Measurements from ENCODE around the gene CLIC6. TPM values are rescaled to one million over a fixed set of nuclear protein-coding genes. Genes with fewer than 3 reads are reported as not detected.

The CLIC6 gene
- total and polyA plus RNA-seq, 9 of the 15 experiments (the other 6 are each of a cell fraction or from before 2014, with no cell fraction given) = not detected

DNA sequence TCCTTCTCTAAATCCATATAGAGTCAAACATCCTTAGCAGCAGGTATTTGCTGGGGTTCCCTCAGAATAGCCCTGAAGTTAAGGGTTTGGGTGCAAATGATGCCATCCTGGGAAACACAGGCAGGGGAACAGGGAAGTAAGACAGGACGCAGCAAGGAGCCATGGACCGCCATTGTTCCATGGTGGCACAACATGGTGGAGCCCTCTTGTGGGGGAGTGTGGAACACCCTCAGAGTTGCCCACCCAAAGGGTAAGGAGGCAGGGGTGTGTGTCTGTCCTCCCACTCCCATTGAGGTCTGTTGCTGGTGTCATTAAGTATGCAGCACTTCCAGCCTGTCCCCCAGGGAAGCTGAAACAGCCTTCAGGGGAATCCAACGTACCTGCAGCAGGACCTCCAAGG is 33.5 kb upstream of the CLIC6 start (continued):
- peak; percentile 58 to 93 (median 78) for TF ChIP-seq YY1 (IDR thresholded peaks at IDR 0.05; ENCODE audit: borderline replicate concordance in 1 of 3, control insufficient read depth in 1 of 3, extremely low read depth in 1 of 3, insufficient read depth in 3 of 3, insufficient read length in 1 of 3, insufficient replicate concordance in 2 of 3, low read depth in 1 of 3, low read length in 2 of 3)
- TF ChIP-seq RBM25 (IDR thresholded peaks at IDR 0.05; ENCODE audit: low read depth, low read length, severe bottlenecking) = no peak
- TF ChIP-seq EP400 (IDR thresholded peaks at IDR 0.05) = 0 out of 2 replicates have a peak, but pooled peaks have one; percentile 14
- TF ChIP-seq EHMT2 (IDR thresholded peaks at IDR 0.05) = peak; percentile 89
- no peak for TF ChIP-seq SMARCE1 (IDR thresholded peaks at IDR 0.05)
- no peak for TF ChIP-seq PHB (CRISPR knock-in tag; IDR thresholded peaks at IDR 0.05)
- no peak for TF ChIP-seq HSF4 (CRISPR knock-in tag; IDR thresholded peaks at IDR 0.05; ENCODE audit: borderline replicate concordance)
- TF ChIP-seq, protein P1, sequence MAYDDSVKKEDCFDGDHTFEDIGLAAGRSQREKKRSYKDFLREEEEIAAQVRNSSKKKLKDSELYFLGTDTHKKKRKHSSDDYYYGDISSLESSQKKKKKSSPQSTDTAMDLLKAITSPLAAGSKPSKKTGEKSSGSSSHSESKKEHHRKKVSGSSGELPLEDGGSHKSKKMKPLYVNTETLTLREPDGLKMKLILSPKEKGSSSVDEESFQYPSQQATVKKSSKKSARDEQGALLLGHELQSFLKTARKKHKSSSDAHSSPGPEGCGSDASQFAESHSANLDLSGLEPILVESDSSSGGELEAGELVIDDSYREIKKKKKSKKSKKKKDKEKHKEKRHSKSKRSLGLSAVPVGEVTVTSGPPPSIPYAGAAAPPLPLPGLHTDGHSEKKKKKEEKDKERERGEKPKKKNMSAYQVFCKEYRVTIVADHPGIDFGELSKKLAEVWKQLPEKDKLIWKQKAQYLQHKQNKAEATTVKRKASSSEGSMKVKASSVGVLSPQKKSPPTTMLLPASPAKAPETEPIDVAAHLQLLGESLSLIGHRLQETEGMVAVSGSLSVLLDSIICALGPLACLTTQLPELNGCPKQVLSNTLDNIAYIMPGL (CRISPR knock-in tag; IDR thresholded peaks at IDR 0.05) = 0 out of 2 replicates have a peak, but pooled peaks have one; percentile 27
- no peak for TF ChIP-seq TAF9B (IDR thresholded peaks at IDR 0.05; ENCODE audit: partially characterized antibody)
- 0 out of 2 replicates have a peak, but pooled peaks have one; percentile 27 for TF ChIP-seq SMC3 (conservative IDR thresholded peaks at IDR 0.05; ENCODE audit: insufficient read depth, low read depth, low read length)
- TF ChIP-seq, protein P2, sequence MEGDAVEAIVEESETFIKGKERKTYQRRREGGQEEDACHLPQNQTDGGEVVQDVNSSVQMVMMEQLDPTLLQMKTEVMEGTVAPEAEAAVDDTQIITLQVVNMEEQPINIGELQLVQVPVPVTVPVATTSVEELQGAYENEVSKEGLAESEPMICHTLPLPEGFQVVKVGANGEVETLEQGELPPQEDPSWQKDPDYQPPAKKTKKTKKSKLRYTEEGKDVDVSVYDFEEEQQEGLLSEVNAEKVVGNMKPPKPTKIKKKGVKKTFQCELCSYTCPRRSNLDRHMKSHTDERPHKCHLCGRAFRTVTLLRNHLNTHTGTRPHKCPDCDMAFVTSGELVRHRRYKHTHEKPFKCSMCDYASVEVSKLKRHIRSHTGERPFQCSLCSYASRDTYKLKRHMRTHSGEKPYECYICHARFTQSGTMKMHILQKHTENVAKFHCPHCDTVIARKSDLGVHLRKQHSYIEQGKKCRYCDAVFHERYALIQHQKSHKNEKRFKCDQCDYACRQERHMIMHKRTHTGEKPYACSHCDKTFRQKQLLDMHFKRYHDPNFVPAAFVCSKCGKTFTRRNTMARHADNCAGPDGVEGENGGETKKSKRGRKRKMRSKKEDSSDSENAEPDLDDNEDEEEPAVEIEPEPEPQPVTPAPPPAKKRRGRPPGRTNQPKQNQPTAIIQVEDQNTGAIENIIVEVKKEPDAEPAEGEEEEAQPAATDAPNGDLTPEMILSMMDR (IDR thresholded peaks at IDR 0.05 in 2 of 3, conservative IDR thresholded peaks at IDR 0.05 in 1 of 3; ENCODE audit: insufficient read depth in 2 of 3, low read depth in 1 of 3, low read length in 3 of 3) = peak; percentile 61 to 82 (median 62)
